Brain microvascular endothelial cell (primary cell): ENCODE measurements around the gene MED27.

Experiments
- DNase-seq: peaks from one replicate; pipeline ENCODE4 v3.0.0-alpha.2; 2020
- H3K27ac ChIP-seq: fragments of 250-450 bp; sonication (Bioruptor Pico); 2 replicates; pipeline ENCODE4 v1.5.1; 2020; ENCODE audit warnings: mild to moderate bottlenecking, moderate library complexity
- H3K27me3 ChIP-seq: fragments of 250-450 bp; sonication (Bioruptor Pico); replicated peaks from 2 replicates; pipeline ENCODE4 v1.5.1; 2020; ENCODE audit warnings: mild to moderate bottlenecking
- H3K36me3 ChIP-seq: fragments of 250-450 bp; sonication (Bioruptor Pico); replicated peaks from 2 replicates; pipeline ENCODE4 v1.5.1; 2020; ENCODE audit warnings: mild to moderate bottlenecking
- H3K4me3 ChIP-seq: 2 replicates; pipeline ENCODE4 v1.5.1; 2011; ENCODE audit warnings: low read depth, mild to moderate bottlenecking, control low read depth, low read length, moderate library complexity
- CTCF ChIP-seq: IDR thresholded peaks from 2 replicates; pipeline ENCODE4 v1.5.1; 2011; ENCODE audit warnings: low read depth, mild to moderate bottlenecking, moderate library complexity, low read length, control low read depth, inconsistent platforms; ENCODE audit errors: missing control alignments
- in situ Hi-C: cut with HindIII; loops from 2 replicates; pipeline ENCODE4 v1.10.0; 2017; ENCODE audit warnings: low sequenced_read_pairs, low pct_ligation_motif_present

The MED27 gene

DNA sequence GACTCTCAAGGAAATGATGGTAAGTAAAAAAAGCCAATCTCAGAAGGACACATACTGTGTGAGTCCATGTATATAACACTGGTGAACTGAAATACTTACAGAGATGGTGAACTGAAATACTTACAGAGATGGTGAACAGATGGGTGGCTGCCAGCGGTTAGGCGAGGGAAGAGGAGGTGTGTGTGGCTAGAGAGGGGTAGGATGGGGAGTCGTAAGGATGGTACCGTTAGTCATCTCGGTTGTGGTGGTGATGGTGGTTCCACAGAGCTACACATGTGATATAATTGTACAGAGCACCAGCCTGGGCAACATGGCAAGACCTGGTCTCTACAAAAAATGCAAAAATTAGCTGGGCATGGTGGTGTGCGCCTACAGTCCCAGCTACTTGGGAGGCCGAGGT lies 226.2 kb downstream of the MED27 start:
- Histone ChIP-seq H3K4me3 (no peak overlapping the region), H3K36me3 (no peaks in the 10 kb centered on the region), H3K27ac (no peak overlapping the region), H3K27me3 (no peaks in the 10 kb centered on the region)
- in situ Hi-C loops = no loop called here
- TF ChIP-seq CTCF = no peak
- no peak for DNase-seq

DNA sequence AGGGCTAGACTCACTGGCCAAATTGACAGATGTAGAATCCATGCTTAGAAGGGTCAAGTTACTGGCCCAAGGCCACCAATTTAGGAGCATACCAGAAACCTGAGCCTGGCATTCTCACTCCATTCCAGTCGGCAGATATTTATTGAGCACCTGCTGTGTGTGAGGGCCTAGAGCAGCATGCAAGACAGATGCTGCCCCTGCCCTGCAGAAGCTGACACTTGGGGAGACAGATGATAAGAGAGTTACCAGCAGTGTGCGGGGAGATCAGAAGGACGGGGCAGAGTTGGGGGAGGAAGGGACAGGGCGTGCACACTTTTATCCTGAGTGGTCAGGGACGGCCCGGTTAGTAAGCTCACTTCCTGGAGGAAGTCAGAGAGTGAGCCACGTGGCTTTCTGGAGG lies 228.3 kb downstream of the MED27 start:
- H3K36me3 ChIP-seq = no peaks in the 10 kb centered on the region
- no peak for DNase-seq
- no peak overlapping the region for H3K4me3 ChIP-seq
- H3K27ac ChIP-seq = no peak overlapping the region
- in situ Hi-C loops = no loop called here
- no peaks in the 10 kb centered on the region for H3K27me3 ChIP-seq
- no peak for TF ChIP-seq CTCF

GRCh38 chr9:131849391-131849790 lies 230.3 kb downstream of the MED27 start:
- no peak for DNase-seq
- Histone ChIP-seq H3K27ac (no peak overlapping the region), H3K36me3 (no peaks in the 10 kb centered on the region), H3K4me3 (no peak overlapping the region), H3K27me3 (no peaks in the 10 kb centered on the region)
- no peak for TF ChIP-seq CTCF
- in situ Hi-C loops = no loop called here

GRCh38 chr9:131848570-131849160 lies 231.0 kb downstream of the MED27 start:
- DNase-seq = no peak
- Histone ChIP-seq H3K27me3 (no peaks in the 10 kb centered on the region), H3K4me3 (no peak overlapping the region), H3K27ac (no peak overlapping the region), H3K36me3 (no peaks in the 10 kb centered on the region)
- no peak for TF ChIP-seq CTCF
- in situ Hi-C loops = no loop called here

DNA sequence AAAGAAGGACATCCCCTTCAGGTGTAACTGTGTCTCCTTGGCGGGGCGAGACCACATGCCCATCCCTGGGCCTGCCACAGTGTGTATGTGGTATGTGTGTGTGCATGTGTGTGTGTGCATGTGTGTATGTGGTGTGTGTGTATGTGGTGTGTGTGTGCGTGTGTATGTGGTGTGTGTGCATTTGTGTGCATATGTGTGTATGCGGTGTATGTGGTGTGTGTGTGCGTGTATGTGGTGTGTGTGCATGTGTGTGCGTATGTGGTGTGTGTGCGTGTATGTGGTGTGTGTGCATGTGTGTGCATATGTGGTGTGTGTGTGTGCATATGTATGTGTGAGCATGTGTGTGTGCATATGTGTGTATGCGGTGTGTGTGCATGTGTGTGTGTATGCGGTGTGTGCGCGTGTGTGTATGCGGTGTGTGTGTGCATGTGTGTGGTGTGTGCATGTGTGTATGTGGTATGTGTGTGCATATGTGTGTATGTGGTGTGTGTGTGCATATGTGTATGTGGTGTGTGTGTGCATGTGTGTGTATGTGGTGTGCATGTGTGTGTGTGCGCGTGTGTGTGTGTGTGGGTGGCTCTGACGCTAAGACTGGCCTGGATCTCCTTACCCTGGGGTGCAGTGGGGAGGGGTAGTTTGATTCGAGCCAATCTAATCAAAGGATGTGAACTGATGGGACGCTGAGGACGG lies 231.9 kb downstream of the MED27 start:
- no peaks in the 10 kb centered on the region for H3K36me3 ChIP-seq
- in situ Hi-C loops = no loop called here
- H3K27me3 ChIP-seq = no peaks in the 10 kb centered on the region
- no peak overlapping the region for H3K27ac ChIP-seq
- no peak overlapping the region for H3K4me3 ChIP-seq
- TF ChIP-seq CTCF = no peak
- no peak for DNase-seq
